Measurements from ENCODE around the gene MTAP. TPM values are rescaled to one million over a fixed set of nuclear protein-coding genes. Genes with fewer than 3 reads are reported as not detected.

MTAP gene
- total and polyA plus RNA-seq, 10 donors, result 11.9 to 56.3 (median 42.1) TPM

GRCh38 chr9:21815643-21816042 is 13.2 kb downstream of the MTAP start:
- H3K36me3 ChIP-seq, result peaks cover 3 to 71% (median 39%) of the 10 kb centered on the region in 6 donors
- intact Hi-C loops (cut with DNase I; ENCODE audit: low total_unique reads), result loop anchor here (10.0 kb wide), 2 partner anchors 219 to 639 kb away; no protein-coding TSS in a partner anchor
- no peaks in the 10 kb centered on the region for H3K27me3 ChIP-seq (replicated peaks in 1 of 7)

GRCh38 chr9:21817176-21817575 is 14.7 kb downstream of the MTAP start:
- 49 to 92% (median 66%) methylated on average over 3 of the region's 3 CpGs for WGBS, 5 donors

More at GRCh38 chr9:21815643-21816042, 13.2 kb downstream of the MTAP start:
- H3K4me3 ChIP-seq, result no peak overlapping the region
- 86 to 97% (median 93%) methylated on average over 3 of the region's 3 CpGs for WGBS, 5 donors
- DNase-seq, result no peak
- H3K9me3 ChIP-seq, result no peaks in the 10 kb centered on the region
- TF ChIP-seq POLR2AphosphoS5 (IDR thresholded peaks at IDR 0.05) (no peak), POLR2A (IDR thresholded peaks at IDR 0.05) (no peak), CTCF (IDR thresholded peaks at IDR 0.05 in 8 of 11, conservative IDR thresholded peaks at IDR 0.05 in 3 of 11) (no peak)
- H3K4me1 ChIP-seq, result peaks cover 4 to 47% (median 24%) of the 10 kb centered on the region in 6 donors
- no peak overlapping the region for H3K27ac ChIP-seq

GRCh38 chr9:21825637-21826036 is 23.2 kb downstream of the MTAP start:
- TF ChIP-seq POLR2A (IDR thresholded peaks at IDR 0.05) (no peak), CTCF (IDR thresholded peaks at IDR 0.05 in 8 of 11, conservative IDR thresholded peaks at IDR 0.05 in 3 of 11) (no peak), POLR2AphosphoS5 (IDR thresholded peaks at IDR 0.05) (no peak)
- DNase-seq, result no peak
- Histone ChIP-seq H3K4me3 (no peak overlapping the region), H3K36me3 (peaks cover 0 to 83% (median 24%) of the 10 kb centered on the region in 6 donors), H3K4me1 (no peaks in the 10 kb centered on the region), H3K27ac (no peak overlapping the region), H3K9me3 (peaks cover 0 to 6% (median 0%) of the 10 kb centered on the region in 8 donors), H3K27me3 (replicated peaks in 1 of 7) (no peaks in the 10 kb centered on the region)
- 88 to 96% (median 92%) methylated on average over 2 of the region's 2 CpGs for WGBS, 5 donors
- intact Hi-C loops (cut with DNase I; ENCODE audit: low total_unique reads), result no loop called here

More at GRCh38 chr9:21817176-21817575, 14.7 kb downstream of the MTAP start:
- no peaks in the 10 kb centered on the region for H3K9me3 ChIP-seq
- H3K4me1 ChIP-seq, result peaks cover 4 to 41% (median 24%) of the 10 kb centered on the region in 6 donors
- H3K36me3 ChIP-seq, result peaks cover 3 to 60% (median 34%) of the 10 kb centered on the region in 6 donors
- intact Hi-C loops (cut with DNase I; ENCODE audit: low total_unique reads), result loop anchor here (10.0 kb wide), 2 partner anchors 218 to 638 kb away; no protein-coding TSS in a partner anchor
- TF ChIP-seq POLR2AphosphoS5 (IDR thresholded peaks at IDR 0.05) (no peak), POLR2A (IDR thresholded peaks at IDR 0.05) (no peak), CTCF (IDR thresholded peaks at IDR 0.05 in 8 of 11, conservative IDR thresholded peaks at IDR 0.05 in 3 of 11) (no peak)
- H3K4me3 ChIP-seq, result no peak overlapping the region
- H3K27ac ChIP-seq, result no peak overlapping the region
- no peak for DNase-seq
- no peaks in the 10 kb centered on the region for H3K27me3 ChIP-seq (replicated peaks in 1 of 7)

GRCh38 chr9:21828853-21829410 is 26.5 kb downstream of the MTAP start:
- H3K4me1 ChIP-seq, result peaks cover 10 to 29% (median 24%) of the 10 kb centered on the region in 6 donors
- intact Hi-C loops (cut with DNase I; ENCODE audit: low total_unique reads), result no loop called here
- no peaks in the 10 kb centered on the region for H3K27me3 ChIP-seq (replicated peaks in 1 of 7)
- WGBS, 5 donors, result 69 to 87% (median 76%) methylated on average over 3 of the region's 3 CpGs
- peaks cover 0 to 82% (median 29%) of the 10 kb centered on the region in 6 donors for H3K36me3 ChIP-seq
- H3K9me3 ChIP-seq, result peaks cover 0 to 6% (median 0%) of the 10 kb centered on the region in 8 donors
- H3K27ac ChIP-seq, result no peak overlapping the region
- TF ChIP-seq POLR2AphosphoS5 (IDR thresholded peaks at IDR 0.05) (no peak), POLR2A (IDR thresholded peaks at IDR 0.05) (no peak), CTCF (IDR thresholded peaks at IDR 0.05 in 8 of 11, conservative IDR thresholded peaks at IDR 0.05 in 3 of 11) (no peak)
- DNase-seq, result no peak
- H3K4me3 ChIP-seq, result no peak overlapping the region
